Endodermal cell (in vitro differentiated cells): ENCODE results near the gene GLIS2. TPM values are rescaled to one million over a fixed set of nuclear protein-coding genes. Genes with fewer than 3 reads are reported as not detected.

ENCODE experiments used
- DNase-seq: peaks from one replicate; pipeline ENCODE4 v3.0.0-alpha.2; 2017
- H3K27ac ChIP-seq: 2 replicates; pipeline ENCODE4 v1.5.1; 2013; ENCODE audit warnings: mild to moderate bottlenecking, low read depth, low read length, moderate library complexity
- H3K27me3 ChIP-seq: 2 replicates; pipeline ENCODE4 v1.6.1; 2013; ENCODE audit warnings: mild to moderate bottlenecking, low read length, moderate library complexity; ENCODE audit not compliant: insufficient read depth, control insufficient read depth, poor library complexity, severe bottlenecking
- H3K36me3 ChIP-seq: 2 replicates; pipeline ENCODE4 v1.7.0; 2013; ENCODE audit warnings: mild to moderate bottlenecking, low read length, moderate library complexity; ENCODE audit not compliant: control insufficient read depth, insufficient read depth
- H3K4me1 ChIP-seq: one replicate; pipeline ENCODE4 v1.7.0; 2013; ENCODE audit warnings: low read length; ENCODE audit not compliant: control insufficient read depth, insufficient read depth
- H3K4me3 ChIP-seq: 2 replicates; pipeline ENCODE4 v1.5.1; 2013; ENCODE audit warnings: mild to moderate bottlenecking, low read length, moderate library complexity
- H3K9ac ChIP-seq: 2 replicates; pipeline ENCODE4 v1.6.1; 2013; ENCODE audit warnings: mild to moderate bottlenecking, low read length, moderate library complexity; ENCODE audit not compliant: poor library complexity, severe bottlenecking; ENCODE audit errors: extremely low read depth
- H3K9me3 ChIP-seq: 2 replicates; pipeline ENCODE4 v1.6.1; 2013; ENCODE audit warnings: mild to moderate bottlenecking, low read length, moderate library complexity; ENCODE audit not compliant: control insufficient read depth
- H3K27ac Mint-ChIP-seq: 2 replicates; pipeline ENCODE4 v1.8.0; 2020; ENCODE audit warnings: mixed read lengths
- H3K27me3 Mint-ChIP-seq: 2 replicates; pipeline ENCODE4 v1.8.0; 2021; ENCODE audit warnings: mild to moderate bottlenecking, mixed read lengths; ENCODE audit not compliant: insufficient read depth
- H3K36me3 Mint-ChIP-seq: 2 replicates; pipeline ENCODE4 v1.8.0; 2020; ENCODE audit warnings: low read depth, mixed read lengths
- H3K4me1 Mint-ChIP-seq: 2 replicates; pipeline ENCODE4 v1.8.0; 2020; ENCODE audit warnings: mixed read lengths
- H3K4me3 Mint-ChIP-seq: 2 replicates; pipeline ENCODE4 v1.8.0; 2020; ENCODE audit warnings: mild to moderate bottlenecking, moderate library complexity, mixed read lengths
- H3K9me3 Mint-ChIP-seq: 2 replicates; pipeline ENCODE4 v1.8.0; 2020; ENCODE audit warnings: mild to moderate bottlenecking, mixed read lengths
- WGBS, 2 experiments: methylation state at CpG; one replicate each; pipeline versions ENCODE4 v1.1.5 to v1.1.7; 2013; ENCODE audit warnings: missing lambda C conversion rate in 2 of 2, mixed read lengths in 1 of 2; ENCODE audit not compliant: insufficient coverage in 1 of 2, insufficient read length in 1 of 2; 5-methylcytosine and 5-hydroxymethylcytosine counted together
- total RNA-seq, 2 donors: library from RNA; stranded (reverse); fragmentation: NEBNext Ultra II Directional in 1 of 2; extraction: Animal tissue kit (Norgen Biotek cat#: 25700) in 1 of 2; gene quantifications; 2 replicates in 1 of 2; 3 replicates in 1 of 2; pipeline ENCODE4 v1.2.1, GENCODE V29; 2021
- TF ChIP-seq, protein P1 (sequence below): fragments of 200-600 bp; sonication (generic); conservative IDR thresholded peaks from 2 replicates; pipeline ENCODE4 v1.5.0; 2021; ENCODE audit warnings: antibody characterized with exemption, mild to moderate bottlenecking

Gene GLIS2
- total RNA-seq, 2 donors from 2014 or later = 9.1 to 13.2 TPM

DNA sequence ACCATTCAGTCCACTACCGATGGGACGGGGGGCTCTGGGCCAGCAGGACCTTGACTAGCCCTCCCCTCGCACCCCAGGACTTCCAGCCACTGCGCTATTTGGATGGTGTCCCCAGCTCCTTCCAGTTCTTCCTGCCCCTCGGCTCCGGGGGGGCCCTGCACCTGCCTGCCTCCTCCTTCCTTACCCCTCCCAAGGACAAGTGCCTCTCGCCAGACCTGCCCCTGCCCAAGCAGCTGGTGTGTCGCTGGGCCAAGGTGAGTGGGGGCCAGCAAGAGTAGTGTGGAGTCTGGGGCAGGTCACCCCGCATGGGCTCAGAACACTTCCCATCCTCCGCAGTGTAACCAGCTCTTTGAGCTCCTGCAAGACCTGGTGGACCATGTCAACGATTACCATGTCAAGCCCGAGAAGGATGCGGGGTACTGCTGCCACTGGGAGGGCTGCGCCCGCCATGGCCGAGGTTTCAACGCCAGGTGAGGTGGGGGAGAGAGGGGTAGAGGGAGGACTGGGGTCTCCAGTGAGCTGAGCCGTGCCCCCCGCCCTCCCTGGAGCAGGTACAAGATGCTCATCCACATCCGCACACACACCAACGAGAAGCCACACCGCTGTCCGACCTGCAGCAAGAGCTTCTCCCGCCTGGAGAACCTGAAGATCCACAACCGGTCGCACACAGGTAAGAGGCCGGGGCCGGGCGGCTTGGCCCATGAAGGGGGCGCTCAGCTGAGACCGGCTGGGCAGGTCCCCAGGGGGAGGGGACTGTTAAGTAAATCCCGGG, 19.0 kb downstream of the GLIS2 start:
- no peaks in the 10 kb centered on the region for H3K4me1 ChIP-seq
- no peaks in the 10 kb centered on the region for H3K27me3 Mint-ChIP-seq
- 91 to 93% methylated on average over 20 to 32 of the region's 32 CpGs for WGBS, 2 experiments
- H3K27me3 ChIP-seq = no peaks in the 10 kb centered on the region
- H3K4me1 Mint-ChIP-seq = peaks cover 4% of the 10 kb centered on the region
- peaks cover 13% of the 10 kb centered on the region for H3K36me3 ChIP-seq
- H3K36me3 Mint-ChIP-seq = peaks cover 8% of the 10 kb centered on the region
- no peak overlapping the region for H3K9ac ChIP-seq
- TF ChIP-seq, protein P1, sequence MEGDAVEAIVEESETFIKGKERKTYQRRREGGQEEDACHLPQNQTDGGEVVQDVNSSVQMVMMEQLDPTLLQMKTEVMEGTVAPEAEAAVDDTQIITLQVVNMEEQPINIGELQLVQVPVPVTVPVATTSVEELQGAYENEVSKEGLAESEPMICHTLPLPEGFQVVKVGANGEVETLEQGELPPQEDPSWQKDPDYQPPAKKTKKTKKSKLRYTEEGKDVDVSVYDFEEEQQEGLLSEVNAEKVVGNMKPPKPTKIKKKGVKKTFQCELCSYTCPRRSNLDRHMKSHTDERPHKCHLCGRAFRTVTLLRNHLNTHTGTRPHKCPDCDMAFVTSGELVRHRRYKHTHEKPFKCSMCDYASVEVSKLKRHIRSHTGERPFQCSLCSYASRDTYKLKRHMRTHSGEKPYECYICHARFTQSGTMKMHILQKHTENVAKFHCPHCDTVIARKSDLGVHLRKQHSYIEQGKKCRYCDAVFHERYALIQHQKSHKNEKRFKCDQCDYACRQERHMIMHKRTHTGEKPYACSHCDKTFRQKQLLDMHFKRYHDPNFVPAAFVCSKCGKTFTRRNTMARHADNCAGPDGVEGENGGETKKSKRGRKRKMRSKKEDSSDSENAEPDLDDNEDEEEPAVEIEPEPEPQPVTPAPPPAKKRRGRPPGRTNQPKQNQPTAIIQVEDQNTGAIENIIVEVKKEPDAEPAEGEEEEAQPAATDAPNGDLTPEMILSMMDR = no peak
- no peak for DNase-seq
- peak overlapping the region; percentile 48 for H3K27ac Mint-ChIP-seq
- H3K9me3 Mint-ChIP-seq = no peaks in the 10 kb centered on the region
- H3K9me3 ChIP-seq = no peaks in the 10 kb centered on the region
- H3K4me3 Mint-ChIP-seq = no peak overlapping the region
- H3K4me3 ChIP-seq = no peak overlapping the region
- H3K27ac ChIP-seq = no peak overlapping the region

DNA sequence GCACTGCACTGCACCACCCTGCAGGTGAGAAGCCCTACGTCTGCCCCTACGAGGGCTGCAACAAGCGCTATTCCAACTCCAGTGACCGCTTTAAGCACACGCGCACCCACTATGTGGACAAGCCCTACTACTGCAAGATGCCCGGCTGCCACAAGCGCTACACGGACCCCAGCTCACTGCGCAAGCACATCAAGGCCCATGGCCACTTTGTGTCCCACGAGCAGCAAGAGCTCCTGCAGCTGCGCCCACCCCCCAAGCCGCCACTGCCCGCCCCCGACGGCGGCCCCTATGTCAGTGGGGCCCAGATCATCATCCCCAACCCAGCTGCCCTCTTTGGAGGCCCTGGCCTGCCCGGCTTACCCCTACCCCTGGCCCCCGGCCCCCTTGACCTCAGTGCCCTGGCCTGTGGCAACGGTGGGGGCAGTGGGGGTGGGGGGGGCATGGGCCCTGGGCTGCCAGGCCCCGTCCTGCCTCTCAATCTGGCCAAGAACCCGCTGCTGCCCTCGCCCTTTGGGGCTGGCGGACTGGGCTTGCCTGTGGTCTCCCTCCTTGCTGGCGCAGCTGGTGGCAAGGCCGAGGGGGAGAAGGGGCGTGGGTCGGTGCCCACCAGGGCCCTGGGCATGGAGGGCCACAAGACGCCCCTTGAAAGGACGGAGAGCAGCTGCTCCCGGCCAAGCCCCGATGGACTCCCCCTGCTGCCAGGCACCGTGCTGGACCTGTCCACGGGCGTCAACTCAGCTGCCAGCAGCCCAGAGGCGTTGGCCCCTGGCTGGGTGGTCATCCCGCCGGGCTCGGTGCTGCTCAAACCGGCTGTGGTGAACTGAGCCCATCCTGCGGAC, 21.1 kb downstream of the GLIS2 start:
- TF ChIP-seq, protein P1 = no peak
- WGBS, 2 experiments = 95 to 98% methylated on average over 22 to 40 of the region's 41 CpGs
- Mint-ChIP-seq H3K4me3 (no peak overlapping the region), H3K27ac (no peak overlapping the region), H3K9me3 (no peaks in the 10 kb centered on the region), H3K27me3 (no peaks in the 10 kb centered on the region), H3K36me3 (peaks cover 10% of the 10 kb centered on the region), H3K4me1 (peaks cover 4% of the 10 kb centered on the region)
- Histone ChIP-seq H3K9me3 (no peaks in the 10 kb centered on the region), H3K4me1 (no peaks in the 10 kb centered on the region), H3K27me3 (no peaks in the 10 kb centered on the region), H3K9ac (no peak overlapping the region), H3K36me3 (peaks cover 19% of the 10 kb centered on the region), H3K27ac (no peak overlapping the region), H3K4me3 (no peak overlapping the region)
- DNase-seq = no peak

DNA sequence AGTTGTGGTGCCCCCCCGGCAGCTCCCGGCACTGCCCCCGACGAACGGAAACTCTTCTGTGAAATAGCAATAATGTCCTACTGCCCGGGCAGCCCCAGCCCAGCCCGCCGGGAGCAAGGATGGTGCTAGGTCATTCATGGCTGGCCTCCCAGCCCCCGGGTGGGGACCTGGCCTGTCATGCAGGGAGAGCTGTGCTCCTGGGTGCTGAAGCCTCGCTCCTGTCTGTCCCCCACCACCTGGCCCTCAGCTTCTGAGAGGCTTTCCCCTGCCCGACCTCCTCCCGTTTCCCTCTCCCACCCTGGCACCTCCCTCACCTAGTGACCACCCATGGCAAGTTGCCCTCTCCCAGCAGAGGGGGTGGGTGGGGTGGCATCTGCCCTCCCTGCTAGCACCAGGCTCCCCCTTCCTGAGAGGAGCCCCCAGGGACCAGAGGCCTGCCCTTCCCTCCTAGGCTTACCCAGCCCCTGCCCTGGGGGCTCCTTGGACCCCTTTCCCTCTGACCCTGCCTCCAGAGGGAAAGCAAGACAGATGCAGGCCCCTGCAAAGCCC, 21.7 kb downstream of the GLIS2 start:
- no peaks in the 10 kb centered on the region for H3K9me3 Mint-ChIP-seq
- no peak overlapping the region for H3K27ac Mint-ChIP-seq
- H3K4me3 Mint-ChIP-seq = no peak overlapping the region
- Histone ChIP-seq H3K27ac (no peak overlapping the region), H3K9me3 (no peaks in the 10 kb centered on the region), H3K9ac (no peak overlapping the region), H3K27me3 (no peaks in the 10 kb centered on the region), H3K4me3 (no peak overlapping the region), H3K4me1 (no peaks in the 10 kb centered on the region), H3K36me3 (peaks cover 19% of the 10 kb centered on the region)
- H3K27me3 Mint-ChIP-seq = no peaks in the 10 kb centered on the region
- H3K4me1 Mint-ChIP-seq = peaks cover 4% of the 10 kb centered on the region
- 93 to 97% methylated on average over 10 to 12 of the region's 12 CpGs for WGBS, 2 experiments
- DNase-seq = no peak
- TF ChIP-seq, protein P1 = no peak
- peaks cover 10% of the 10 kb centered on the region for H3K36me3 Mint-ChIP-seq
